HTR-8/SVneo (cell line): ENCODE data around the gene SMIM3.
A peak's percentile ranks its signal among the peaks of the same experiment; 100 is the strongest.
"Not testable (repeated sequence)": the region's sequence is repeated elsewhere in the genome, so short reads cannot be mapped to it uniquely, and the experiment has no call there.

Source experiments
- DNase-seq: peaks from one replicate; pipeline ENCODE4 v3.0.0; 2011; ENCODE audit warnings: low spot score, mixed read lengths; ENCODE audit not compliant: insufficient read length
- FAIRE-seq: peaks from 2 replicates; lab custom pipeline; 2011; peaks lifted over from hg19 to GRCh38; lab: Jason Lieb, UNC

The SMIM3 gene

DNA sequence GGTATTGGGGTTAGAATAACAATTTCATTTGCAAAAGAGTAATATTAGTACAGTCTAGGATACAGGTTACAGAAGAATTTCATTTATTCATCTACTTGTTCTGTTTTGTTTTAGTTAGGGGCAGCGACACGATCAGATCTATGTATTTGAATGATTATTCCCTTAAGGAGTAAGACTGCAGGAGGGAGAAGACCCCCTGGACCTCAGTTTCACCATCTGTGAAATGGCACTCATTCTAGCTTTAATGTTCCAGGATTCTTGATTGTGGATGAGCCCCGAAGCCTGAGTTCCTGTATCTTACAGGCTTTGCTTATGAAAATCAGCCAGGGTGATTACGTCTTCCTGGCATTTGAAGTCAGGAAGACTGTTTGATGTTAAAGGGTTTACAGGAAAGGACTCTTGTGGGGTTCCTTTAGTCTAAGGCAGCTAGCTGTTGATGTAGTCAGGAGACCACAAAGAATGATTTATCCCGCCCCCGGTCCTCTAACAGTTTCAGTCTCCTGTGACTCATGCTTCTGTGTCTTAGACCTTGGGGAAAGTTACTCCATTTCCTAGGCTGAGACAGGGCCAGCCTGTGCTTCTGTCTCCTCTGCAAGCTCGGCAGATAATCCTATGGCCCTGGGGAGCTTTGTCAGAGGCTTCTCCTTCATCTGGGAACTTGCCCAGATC is 11.5 kb downstream of the SMIM3 start:
- peak; percentile 82 for DNase-seq
- FAIRE-seq: peak; percentile 85

DNA sequence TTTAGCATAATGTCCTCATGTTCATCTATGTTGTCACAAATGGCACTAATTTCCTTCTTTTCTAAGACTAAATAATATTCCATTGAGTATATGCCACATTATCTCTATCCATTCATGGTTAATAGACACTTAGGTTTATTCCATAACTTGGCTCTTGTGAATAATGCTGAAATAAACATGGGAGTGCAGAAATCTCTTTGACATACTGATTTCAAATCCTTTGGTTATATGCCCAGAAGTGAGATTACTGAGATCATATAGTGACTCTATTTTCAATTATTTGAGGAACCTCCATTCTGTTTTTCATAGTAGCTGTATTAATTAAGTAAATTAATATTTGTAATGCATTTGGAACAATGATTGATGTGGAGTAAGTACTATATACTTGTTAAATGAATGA is 13.0 kb downstream of the SMIM3 start:
- no peak for FAIRE-seq

DNA sequence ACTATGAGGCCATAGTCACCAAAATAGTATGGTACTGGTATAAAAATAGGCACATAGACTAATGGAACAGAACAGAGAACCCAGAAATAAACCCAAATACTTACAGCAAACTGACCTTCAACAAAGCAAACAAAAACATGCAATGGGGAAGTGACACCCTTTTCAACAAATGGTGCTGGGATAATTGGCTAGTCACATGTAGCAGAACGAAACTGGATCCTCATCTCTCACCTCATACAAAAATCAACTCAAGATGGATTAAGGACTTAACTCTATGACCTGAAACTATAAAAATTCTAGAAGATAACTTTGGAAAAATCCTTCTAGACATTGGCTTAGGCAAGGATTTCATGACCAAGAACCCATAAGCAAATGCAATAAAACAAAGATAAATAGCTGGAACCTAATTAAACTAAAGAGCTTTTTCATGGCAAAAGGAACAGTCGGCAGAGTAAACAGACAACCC is 14.9 kb downstream of the SMIM3 start:
- FAIRE-seq, DNase-seq: not testable (repeated sequence)

More for the DNA sequence above, 13.0 kb downstream of the SMIM3 start:
- DNase-seq: no peak

DNA sequence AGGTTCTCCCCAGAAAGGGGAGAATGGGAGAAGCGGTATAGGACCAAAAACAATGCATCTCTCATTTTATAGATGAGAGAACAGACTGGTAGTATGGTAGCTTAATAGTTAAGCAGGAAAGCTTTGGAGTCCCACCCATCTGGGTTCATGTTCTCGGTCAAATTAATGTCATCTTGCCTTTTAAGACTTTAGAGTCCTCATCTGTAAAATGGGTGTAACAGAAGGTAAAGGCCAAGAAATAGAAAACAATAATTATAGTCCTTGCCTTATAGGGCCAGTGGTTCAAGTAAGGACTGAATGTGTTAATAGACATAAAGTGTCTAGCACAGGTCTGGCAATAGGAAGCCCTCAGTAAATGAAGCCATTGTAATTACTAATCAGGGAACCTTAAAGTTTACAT is 16.4 kb downstream of the SMIM3 start:
- DNase-seq: no peak
- no peak for FAIRE-seq

DNA sequence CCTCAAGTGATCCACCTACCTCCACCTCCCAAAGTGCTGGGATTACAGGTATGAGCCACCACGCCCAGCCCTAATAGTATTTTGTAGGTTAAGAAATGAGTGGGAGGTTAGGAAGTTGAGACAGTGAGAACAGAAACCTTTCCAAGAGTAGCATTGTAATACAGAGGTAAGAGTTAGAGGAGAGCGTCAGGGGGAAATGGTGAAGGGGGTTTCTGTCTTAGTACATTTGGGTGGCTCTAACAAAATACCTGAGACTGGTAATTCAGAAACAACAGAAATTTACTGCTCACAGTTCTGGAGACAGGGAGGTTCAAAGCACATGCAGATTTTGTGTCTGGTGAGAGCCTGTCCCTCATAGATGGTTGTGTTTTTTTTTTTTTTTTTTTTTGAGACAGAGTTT is 18.8 kb downstream of the SMIM3 start:
- FAIRE-seq: no peak
- DNase-seq: no peak

DNA sequence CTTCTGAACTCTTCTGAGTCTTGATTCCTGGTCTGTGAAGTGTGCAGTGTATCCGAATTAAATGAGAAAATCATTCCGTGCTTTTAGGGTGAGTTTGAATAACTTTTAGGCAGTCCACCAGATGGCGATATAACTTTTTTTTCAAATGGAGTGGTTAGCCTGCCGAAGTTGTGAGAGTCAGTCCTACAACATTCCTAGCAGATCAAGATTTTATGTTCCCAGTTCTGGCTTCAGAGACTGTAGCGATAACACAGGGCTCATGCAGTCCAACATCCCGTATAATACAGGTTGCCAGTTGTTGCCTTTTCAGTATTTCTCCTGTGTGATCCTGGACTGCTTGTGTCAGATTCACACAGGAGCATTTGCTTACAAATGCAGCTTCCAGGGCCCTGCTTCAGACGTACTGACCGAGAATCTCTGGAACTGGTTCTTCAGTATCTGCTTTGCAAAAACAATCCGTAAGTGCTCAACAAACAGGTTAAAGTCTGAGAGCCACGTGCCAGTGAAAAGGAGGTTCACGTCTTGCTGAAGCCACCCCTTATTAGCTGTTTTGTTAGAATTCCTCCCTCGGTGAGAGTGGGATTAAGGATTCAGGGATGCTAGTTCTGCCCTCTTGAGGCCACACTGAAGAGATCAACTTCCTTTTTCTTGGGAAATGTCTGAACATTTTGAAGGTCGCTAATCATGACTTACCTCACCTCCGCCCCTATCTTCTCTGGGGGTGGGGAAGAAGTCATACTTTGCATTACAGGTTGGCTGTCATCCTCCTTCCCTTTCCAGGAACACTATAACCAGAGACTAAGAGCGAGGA is 22.8 kb downstream of the SMIM3 start:
- DNase-seq (peak; percentile 64), FAIRE-seq (peak; percentile 67)

DNA sequence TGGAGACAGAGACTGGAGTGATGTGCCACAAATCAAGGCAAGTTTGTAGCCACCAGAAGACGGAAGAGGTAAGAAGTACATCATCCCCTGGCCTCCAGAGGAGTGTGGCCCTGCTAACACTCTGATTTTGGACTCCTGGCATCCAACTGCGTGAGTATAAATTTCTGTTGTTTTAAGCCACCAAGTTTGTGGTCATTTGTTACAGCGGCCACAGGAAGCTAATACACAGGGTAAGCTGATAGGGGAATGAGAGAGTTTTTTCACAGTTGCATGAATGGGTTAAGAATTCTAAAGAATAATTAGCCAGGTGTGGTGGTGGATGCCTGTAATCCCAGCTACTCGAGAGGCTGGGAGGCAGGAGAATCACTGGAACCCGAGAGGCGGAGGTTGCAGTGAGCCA is 25.8 kb downstream of the SMIM3 start:
- DNase-seq (no peak), FAIRE-seq (no peak)

DNA sequence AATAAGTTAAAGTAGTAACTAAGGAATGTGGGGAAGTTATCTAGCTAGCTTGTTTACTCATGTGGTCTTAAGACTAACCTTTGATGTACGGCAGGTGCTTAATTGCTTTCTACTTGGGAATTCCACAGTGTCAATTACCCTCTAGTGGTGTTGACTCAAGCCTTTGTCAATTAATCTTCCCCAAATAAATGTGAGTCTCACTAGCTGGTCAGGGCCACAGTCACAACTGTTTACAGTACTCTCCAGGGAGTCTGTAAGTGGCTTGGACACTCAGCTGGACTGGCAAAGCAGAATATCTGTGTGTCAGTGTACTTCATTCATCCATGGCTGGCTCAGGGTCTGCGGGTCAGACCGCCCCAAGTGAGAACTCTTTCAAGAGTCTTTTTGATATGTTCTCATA is 30.8 kb downstream of the SMIM3 start:
- no peak for FAIRE-seq
- no peak for DNase-seq

DNA sequence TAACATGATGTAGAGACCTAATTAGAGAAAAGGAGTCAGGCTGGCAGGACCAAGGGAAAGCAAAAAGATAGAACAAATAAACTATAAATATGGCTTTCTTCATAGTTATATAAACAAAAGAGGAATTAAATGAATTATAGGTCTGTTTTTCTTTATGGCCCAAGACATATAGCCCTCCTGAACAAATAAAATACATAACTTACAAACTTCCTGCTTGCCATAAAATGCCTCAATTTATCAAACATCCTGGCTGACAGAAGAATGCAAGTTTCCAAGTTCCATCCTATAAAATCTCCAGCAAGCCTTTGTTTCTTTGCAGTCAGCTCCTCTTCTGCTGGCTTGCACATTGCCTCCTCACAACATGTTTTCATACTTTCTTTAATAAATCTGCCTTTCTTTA is 36.5 kb downstream of the SMIM3 start:
- DNase-seq: no peak
- no peak for FAIRE-seq

DNA sequence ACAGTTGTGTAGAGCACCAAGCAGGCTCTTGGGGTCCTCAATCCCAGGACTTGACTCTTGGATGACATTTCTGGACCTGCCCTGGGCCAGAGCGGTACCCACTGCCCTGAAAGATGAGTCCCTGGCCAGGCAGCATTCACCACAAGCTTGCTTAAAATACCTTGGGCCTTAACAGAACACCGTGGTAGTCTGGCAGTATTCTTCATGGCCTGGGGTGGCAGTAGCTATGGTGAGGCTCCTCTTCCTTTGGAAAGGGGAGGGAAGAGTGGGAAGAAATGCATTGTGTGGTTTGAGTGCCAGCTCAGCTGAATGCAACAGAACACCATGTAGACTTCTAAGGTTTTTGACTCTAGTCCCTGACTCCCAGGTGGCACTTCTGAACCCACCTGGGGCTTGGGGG is 38.4 kb downstream of the SMIM3 start:
- FAIRE-seq: no peak
- no peak for DNase-seq

DNA sequence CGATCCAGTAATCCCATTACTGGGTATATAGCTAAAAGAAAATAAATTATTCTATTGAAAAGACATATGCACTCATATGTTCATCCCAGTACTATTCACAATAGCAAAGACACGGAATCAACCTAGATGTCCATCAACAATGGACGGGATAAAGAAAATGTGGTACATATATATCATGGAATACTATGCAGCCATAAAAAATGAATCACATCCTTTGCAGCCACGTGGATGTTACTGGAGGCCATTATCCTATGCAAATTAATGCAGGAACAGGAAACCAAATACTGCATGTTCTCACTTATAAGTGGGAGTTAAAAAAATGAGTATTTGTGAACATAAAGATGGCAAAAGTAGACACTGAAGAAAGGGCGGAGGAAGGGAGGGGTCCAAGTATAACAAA is 51.2 kb downstream of the SMIM3 start:
- no peak for FAIRE-seq
- no peak for DNase-seq

DNA sequence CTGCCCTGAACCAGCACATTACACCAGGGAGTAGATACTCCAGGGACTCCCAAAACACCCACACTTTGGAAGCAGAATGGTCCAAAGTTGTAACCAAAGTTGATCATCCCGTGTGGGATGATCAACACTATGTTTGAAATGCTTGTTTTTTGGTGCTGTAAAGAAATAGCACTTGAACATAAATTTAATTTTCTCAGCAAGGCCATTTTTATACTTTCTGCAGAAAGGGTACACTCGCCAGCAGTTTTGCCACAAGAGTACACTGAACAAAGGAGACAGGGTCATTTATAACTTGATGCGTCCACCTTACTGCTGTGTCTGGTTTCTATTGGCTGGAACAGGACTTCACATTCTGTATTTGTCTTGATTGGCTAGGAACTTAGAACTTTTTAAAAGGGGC is 53.3 kb downstream of the SMIM3 start:
- DNase-seq, FAIRE-seq: not testable (repeated sequence)

DNA sequence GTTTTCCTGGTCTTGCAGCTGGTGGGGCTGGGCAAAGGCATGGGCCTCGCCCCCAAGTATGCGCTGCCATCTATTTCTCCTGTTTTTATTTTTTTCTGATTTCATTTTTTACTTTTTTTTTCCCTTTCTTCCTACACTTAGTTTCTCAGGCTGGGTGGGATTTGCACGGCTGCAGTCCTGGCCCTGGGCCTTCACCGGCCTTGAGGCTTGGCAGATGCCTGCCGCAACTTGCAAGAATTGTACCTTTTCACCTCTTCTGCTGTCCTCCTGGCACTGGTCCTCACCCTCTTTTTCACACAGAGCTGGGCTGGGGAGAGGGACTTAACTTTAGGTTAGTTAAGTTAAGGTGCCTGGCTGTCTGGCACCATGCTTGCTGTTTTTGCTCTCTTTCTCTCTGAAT is 57.5 kb downstream of the SMIM3 start:
- DNase-seq: no peak
- FAIRE-seq: no peak

DNA sequence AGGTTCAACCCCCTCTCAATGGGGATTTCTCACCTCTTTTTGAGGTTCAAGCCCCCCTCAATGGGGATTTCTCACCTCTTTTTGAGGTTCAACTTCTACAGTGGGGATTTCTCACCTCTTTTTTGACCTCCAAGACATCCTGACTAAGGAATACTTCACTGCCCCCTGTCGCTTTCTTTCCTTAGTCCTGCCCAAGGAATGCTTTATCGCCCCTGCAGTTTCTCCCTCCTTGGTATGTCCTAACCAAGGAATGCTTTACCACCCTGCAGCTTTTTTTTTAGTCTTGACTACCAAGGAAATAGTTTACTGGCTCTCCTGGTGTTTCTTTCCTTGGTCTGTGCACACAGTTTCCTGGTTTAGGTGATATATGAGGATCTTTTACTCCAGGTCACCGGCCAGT is 58.1 kb downstream of the SMIM3 start:
- FAIRE-seq (no peak), DNase-seq (no peak)

DNA sequence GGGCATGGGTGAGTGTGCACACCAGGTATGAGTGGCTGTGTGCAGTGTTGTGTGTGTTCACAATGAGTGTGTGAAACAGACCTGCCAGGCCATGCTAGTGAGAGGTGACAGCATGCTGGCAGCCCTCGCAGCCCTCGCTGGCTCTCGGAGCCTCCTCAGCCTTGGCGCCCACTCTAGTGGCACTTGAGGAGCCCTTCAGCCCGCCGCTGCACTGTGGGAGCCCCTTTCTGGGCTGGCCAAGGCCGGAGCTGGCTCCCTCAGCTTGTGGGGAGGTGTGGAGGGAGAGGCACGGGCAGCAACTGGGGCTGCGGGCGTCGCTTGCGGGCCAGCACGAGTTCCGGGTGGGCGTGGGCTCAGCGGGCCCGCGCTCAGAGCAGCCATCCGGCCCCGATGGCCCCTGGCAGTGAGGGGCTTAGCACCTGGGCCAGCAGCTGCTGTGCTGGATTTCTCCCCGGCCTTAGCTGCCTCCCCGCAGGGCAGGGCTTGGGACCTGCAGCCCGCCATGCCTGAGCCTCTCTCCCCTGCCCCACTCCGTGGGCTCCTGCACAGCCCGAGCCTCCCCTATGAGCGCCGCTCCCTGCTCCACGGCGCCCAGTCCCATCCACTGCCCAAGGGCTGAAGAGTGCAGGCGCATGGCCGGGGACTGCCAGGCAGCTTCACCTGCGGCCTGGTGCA is 66.8 kb downstream of the SMIM3 start:
- not testable (repeated sequence) for FAIRE-seq, DNase-seq

DNA sequence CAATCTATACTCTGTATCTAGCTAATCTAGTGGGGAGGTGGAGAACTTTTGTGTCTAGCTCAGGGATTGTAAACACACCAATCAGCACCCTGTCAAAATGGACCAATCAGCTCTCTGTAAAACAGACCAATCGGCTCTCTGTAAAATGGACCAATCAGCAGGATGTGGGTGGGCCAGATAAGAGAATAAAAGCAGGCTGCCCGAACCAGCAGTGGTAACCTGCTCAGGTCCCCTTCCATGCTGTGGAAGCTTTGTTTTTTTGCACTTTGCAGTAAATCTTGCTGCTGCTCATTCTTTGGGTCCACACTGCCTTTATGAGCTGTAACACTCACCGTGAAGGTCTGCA is 67.7 kb downstream of the SMIM3 start, which contains the start of gene IRGM:
Gene IRGM, plus strand, starts transcription at position 214 of the 346 bp plus-strand sequence. CDS start 1,603 bp downstream, outside the sequence.
- FAIRE-seq: not testable (repeated sequence)

More for the DNA sequence above, 67.7 kb downstream of the SMIM3 start, which contains the start of gene IRGM:
- DNase-seq: not testable (repeated sequence)
